Activated T-helper 2 cell treated with anti-CD3 and anti-CD28 coated beads, Interferon-gamma antibody, Interleukin-2, Interleukin-4, amounts not matched to agents 10 μg/mL and 5 μg/mL and 100 μg/mL, durations not matched to agents 14 hours and 24 hours and 36 hours (primary cell): ENCODE measurements around the gene SUGCT. TPM values are rescaled to one million over a fixed set of nuclear protein-coding genes. Genes with fewer than 3 reads are reported as not detected.

Source experiments
- DNase-seq: peaks from one replicate; pipeline ENCODE4 v3.0.0; 2021; ENCODE audit warnings: low spot score
- H3K27ac Mint-ChIP-seq: one replicate; pipeline ENCODE4 v1.8.0; 2021; ENCODE audit warnings: mixed read lengths
- H3K27me3 Mint-ChIP-seq: one replicate; pipeline ENCODE4 v1.8.0; 2021; ENCODE audit warnings: low read depth, mixed read lengths
- H3K36me3 Mint-ChIP-seq: one replicate; pipeline ENCODE4 v1.8.0; 2021; ENCODE audit warnings: low read depth, mixed read lengths
- H3K4me1 Mint-ChIP-seq: one replicate; pipeline ENCODE4 v1.8.0; 2021; ENCODE audit warnings: low read depth, mixed read lengths
- H3K4me3 Mint-ChIP-seq: one replicate; pipeline ENCODE4 v1.8.0; 2021; ENCODE audit warnings: low read depth, mild to moderate bottlenecking, moderate library complexity, mixed read lengths
- H3K9me3 Mint-ChIP-seq: one replicate; pipeline ENCODE4 v1.8.0; 2021; ENCODE audit warnings: mixed read lengths
- intact Hi-C: fragments of 100-400 bp; cut with micrococcal nuclease; formaldehyde crosslinking; loops from one replicate; pipeline ENCODE4 v1.15.1; 2023
- total RNA-seq: library from RNA; stranded (reverse); gene quantifications from 2 replicates; pipeline ENCODE4 v1.2.3, GENCODE V29; 2022

Gene SUGCT
- total RNA-seq, 1 donor from 2014 or later, result 0.43 TPM

DNA sequence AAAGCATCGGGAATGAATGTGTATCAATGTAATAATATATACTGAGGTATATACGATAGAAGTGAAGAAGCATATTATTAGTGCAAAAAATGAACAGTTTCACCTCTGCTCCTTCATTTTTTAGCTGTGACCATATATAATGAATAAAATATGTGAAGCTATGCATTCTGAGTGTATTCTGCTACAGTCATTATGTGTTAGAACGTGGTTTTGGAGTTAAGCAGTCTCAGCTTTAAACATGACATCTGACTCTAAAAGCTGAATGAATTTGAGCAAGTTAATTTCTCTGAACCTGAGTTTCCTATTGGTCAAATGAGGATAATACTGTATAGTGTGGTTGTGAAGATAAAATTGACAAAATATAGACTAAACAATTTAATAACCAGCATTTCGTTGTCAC, 358.1 kb downstream of the SUGCT start:
- DNase-seq, result no peak
- intact Hi-C loops, result no loop called here
- Mint-ChIP-seq H3K27ac (no peak overlapping the region), H3K4me1 (no peaks in the 10 kb centered on the region), H3K36me3 (no peaks in the 10 kb centered on the region), H3K9me3 (no peaks in the 10 kb centered on the region), H3K27me3 (no peaks in the 10 kb centered on the region), H3K4me3 (no peak overlapping the region)

DNA sequence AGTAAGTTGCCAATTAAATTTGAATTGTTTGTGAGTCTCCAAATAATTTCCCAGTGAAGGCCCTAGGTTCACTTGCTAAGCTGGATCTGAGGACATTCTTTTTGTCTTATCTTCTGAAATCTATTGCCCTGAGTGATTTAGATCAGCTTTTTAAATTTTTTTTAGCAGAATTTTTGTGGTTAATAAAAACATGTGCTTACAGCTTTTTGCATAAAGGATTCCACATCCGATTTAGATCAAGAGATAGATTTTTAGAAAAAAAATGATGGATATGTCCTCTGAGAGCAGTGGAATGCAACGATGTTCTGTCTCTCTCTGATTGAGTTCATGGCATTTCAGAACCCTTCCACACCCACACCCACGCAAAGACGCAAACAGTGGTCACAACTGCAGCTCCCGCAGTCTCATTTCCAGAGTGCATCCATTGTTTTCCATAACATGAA, 358.8 kb downstream of the SUGCT start:
- no peak overlapping the region for H3K27ac Mint-ChIP-seq
- H3K9me3 Mint-ChIP-seq, result no peaks in the 10 kb centered on the region
- DNase-seq, result no peak
- no peaks in the 10 kb centered on the region for H3K36me3 Mint-ChIP-seq
- no peak overlapping the region for H3K4me3 Mint-ChIP-seq
- no peaks in the 10 kb centered on the region for H3K4me1 Mint-ChIP-seq
- intact Hi-C loops, result no loop called here
- no peaks in the 10 kb centered on the region for H3K27me3 Mint-ChIP-seq

DNA sequence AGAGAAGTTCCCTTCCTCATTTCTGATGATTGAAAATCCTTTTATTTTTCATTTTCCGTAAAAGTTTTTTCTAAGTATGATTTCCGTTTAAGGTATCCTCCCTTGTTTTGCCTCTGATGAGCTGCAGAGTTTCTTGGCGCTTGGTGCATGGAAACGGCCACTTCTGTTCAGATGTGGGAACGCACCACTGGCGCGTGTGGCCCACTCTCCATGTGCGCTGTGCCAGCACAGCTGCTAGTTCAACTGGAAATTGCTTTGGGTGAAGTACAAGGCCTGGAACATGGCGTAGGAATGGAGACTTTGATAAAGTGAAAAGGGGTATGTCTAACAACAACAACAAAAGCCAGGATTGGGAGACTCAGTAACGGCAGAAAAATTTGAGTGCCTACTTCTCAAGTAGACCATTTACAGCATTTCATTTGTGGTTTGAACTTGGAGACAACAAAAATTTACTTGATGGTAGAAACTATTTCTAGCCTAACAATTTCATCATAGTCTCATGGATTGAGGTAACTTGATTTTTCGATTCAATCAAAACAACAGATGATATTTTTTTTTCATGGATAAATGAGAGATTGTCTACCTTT, 364.2 kb downstream of the SUGCT start:
- Mint-ChIP-seq H3K4me1 (no peaks in the 10 kb centered on the region), H3K36me3 (no peaks in the 10 kb centered on the region), H3K27me3 (no peaks in the 10 kb centered on the region), H3K27ac (no peak overlapping the region), H3K9me3 (no peaks in the 10 kb centered on the region), H3K4me3 (no peak overlapping the region)
- intact Hi-C loops, result no loop called here
- DNase-seq, result no peak

DNA sequence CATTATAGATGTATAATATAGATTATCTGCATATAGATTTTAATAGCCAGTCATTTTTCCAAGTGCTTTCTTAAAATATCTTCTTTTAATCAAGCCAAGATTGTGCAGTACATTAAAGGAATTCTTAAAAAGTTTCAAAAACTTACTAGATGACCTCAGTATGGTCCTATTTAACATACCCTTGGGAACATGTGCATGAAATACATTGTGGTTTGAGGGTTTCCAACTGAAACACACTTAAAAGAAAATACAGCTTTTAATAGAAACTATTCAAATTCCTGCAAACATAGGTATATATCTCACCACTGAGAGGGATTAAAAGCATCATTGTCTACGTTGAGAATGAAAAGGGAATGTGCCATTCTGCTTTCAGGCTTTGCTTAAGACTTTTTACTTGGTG, 364.9 kb downstream of the SUGCT start:
- no peaks in the 10 kb centered on the region for H3K27me3 Mint-ChIP-seq
- H3K36me3 Mint-ChIP-seq, result no peaks in the 10 kb centered on the region
- H3K27ac Mint-ChIP-seq, result no peak overlapping the region
- H3K4me1 Mint-ChIP-seq, result no peaks in the 10 kb centered on the region
- H3K4me3 Mint-ChIP-seq, result no peak overlapping the region
- intact Hi-C loops, result no loop called here
- no peak for DNase-seq
- H3K9me3 Mint-ChIP-seq, result no peaks in the 10 kb centered on the region

DNA sequence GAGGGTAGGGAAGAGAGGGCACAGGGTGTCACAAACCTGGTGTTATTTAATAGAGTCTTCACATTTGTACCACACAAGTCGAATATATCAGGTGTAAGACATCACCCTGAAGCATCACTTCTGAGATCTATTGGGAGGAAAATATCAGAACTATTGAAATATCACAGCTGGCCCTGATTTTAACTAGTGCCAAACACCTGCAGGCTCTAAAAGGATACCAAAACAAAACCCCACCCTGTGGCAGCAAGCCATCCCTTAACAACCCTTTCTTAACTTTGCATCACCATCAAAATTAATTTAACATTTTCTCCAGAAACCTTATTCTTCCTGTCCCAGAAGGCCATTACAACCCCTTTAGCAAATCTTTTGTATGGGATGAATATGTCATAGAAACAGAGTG, 365.4 kb downstream of the SUGCT start:
- Mint-ChIP-seq H3K27me3 (no peaks in the 10 kb centered on the region), H3K4me3 (no peak overlapping the region), H3K36me3 (no peaks in the 10 kb centered on the region), H3K27ac (no peak overlapping the region), H3K9me3 (no peaks in the 10 kb centered on the region), H3K4me1 (no peaks in the 10 kb centered on the region)
- intact Hi-C loops, result no loop called here
- no peak for DNase-seq

GRCh38 chr7:40502359-40502758, 367.6 kb downstream of the SUGCT start:
- Mint-ChIP-seq H3K4me3 (no peak overlapping the region), H3K9me3 (no peaks in the 10 kb centered on the region), H3K36me3 (no peaks in the 10 kb centered on the region), H3K27ac (no peak overlapping the region), H3K27me3 (no peaks in the 10 kb centered on the region), H3K4me1 (no peaks in the 10 kb centered on the region)
- intact Hi-C loops, result no loop called here
- DNase-seq, result no peak

GRCh38 chr7:40506158-40506557, 371.4 kb downstream of the SUGCT start:
- no peaks in the 10 kb centered on the region for H3K4me1 Mint-ChIP-seq
- intact Hi-C loops, result no loop called here
- no peak for DNase-seq
- no peaks in the 10 kb centered on the region for H3K36me3 Mint-ChIP-seq
- H3K9me3 Mint-ChIP-seq, result no peaks in the 10 kb centered on the region
- H3K27ac Mint-ChIP-seq, result no peak overlapping the region
- no peak overlapping the region for H3K4me3 Mint-ChIP-seq
- H3K27me3 Mint-ChIP-seq, result no peaks in the 10 kb centered on the region

DNA sequence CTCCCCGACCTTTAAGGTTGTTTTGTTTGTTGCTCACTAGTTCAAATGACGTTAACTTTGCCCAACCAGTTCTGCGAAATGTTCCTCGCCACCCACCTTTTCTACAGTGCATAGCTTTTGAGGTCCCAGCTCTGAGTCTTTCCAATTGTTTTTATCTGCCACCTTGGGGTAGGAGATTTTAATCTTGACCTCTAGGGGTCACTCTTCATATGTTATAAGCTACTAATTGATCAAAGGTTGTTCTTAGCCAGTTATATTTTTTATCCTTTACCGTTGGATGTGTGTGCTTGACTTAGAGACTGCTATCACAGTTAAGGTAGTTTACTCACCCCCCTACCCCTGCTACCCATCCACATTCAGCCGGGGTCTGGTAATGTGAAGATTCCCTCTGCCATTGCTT, 372.4 kb downstream of the SUGCT start:
- H3K9me3 Mint-ChIP-seq, result no peaks in the 10 kb centered on the region
- no peak overlapping the region for H3K4me3 Mint-ChIP-seq
- no peak overlapping the region for H3K27ac Mint-ChIP-seq
- no peaks in the 10 kb centered on the region for H3K27me3 Mint-ChIP-seq
- H3K4me1 Mint-ChIP-seq, result no peaks in the 10 kb centered on the region
- H3K36me3 Mint-ChIP-seq, result no peaks in the 10 kb centered on the region
- DNase-seq, result no peak
- intact Hi-C loops, result no loop called here

DNA sequence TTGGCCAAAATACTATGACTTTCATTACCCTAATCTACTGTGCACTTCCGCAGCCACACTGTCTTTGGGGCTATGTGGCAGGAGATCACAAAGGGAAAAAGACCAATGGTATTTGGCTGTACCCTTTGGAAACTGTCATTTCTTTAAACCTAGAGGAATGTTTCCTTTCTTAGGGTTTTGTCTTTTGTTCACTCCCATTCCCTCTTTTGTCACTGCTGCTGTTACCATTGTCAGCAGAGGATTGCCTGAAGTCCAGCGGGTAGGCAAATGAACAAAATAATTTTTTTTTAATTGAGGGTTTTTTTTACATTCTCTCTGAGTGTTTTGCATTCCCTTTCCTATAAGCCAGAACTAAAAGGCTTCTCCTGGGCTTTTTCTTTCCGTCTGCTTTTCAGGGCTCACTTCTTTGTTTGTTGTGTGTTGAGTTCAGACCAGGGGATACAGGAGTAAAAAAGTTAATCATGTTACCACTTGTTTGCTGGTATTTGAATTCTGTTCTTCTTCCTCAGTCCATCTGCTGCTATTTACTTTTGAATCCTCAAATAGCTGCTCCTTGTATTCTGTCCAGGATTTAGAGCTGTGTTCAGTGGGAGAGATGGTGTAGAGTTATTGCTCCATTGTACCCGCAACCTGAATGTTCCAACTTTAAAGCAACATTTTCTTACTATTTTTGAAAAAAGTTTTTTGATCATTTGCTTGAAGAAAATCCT, 374.6 kb downstream of the SUGCT start:
- intact Hi-C loops, result no loop called here
- Mint-ChIP-seq H3K36me3 (no peaks in the 10 kb centered on the region), H3K4me1 (no peaks in the 10 kb centered on the region), H3K27me3 (no peaks in the 10 kb centered on the region), H3K9me3 (no peaks in the 10 kb centered on the region), H3K27ac (no peak overlapping the region), H3K4me3 (no peak overlapping the region)
- DNase-seq, result no peak

- no peak for DNase-seq
- intact Hi-C loops, result no loop called here
- no peak overlapping the region for H3K4me3 Mint-ChIP-seq
- no peaks in the 10 kb centered on the region for H3K4me1 Mint-ChIP-seq
- no peaks in the 10 kb centered on the region for H3K27me3 Mint-ChIP-seq
- no peak overlapping the region for H3K27ac Mint-ChIP-seq
- H3K9me3 Mint-ChIP-seq, result no peaks in the 10 kb centered on the region
- H3K36me3 Mint-ChIP-seq, result no peaks in the 10 kb centered on the region
Observed at GRCh38 chr7:40516376-40516775, 381.6 kb downstream of the SUGCT start.

DNA sequence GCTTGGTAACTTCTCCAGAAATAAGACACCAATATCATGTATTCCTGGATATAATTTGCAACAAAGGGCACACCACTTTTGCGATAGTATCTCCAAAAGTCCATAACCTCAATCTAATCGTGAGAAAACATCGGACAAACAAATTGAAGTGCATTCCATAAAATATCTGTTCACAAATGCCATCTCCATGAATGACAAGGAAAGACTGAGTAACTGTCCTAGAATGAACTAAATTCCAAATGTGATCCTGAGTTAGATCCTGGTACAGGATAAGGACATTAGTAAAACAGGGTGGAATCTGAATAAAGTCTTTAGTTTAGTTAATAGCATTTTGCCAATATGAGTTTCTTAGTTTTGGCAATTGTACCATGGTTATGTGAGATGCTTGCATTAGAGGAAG, 384.2 kb downstream of the SUGCT start:
- no peaks in the 10 kb centered on the region for H3K9me3 Mint-ChIP-seq

DNA sequence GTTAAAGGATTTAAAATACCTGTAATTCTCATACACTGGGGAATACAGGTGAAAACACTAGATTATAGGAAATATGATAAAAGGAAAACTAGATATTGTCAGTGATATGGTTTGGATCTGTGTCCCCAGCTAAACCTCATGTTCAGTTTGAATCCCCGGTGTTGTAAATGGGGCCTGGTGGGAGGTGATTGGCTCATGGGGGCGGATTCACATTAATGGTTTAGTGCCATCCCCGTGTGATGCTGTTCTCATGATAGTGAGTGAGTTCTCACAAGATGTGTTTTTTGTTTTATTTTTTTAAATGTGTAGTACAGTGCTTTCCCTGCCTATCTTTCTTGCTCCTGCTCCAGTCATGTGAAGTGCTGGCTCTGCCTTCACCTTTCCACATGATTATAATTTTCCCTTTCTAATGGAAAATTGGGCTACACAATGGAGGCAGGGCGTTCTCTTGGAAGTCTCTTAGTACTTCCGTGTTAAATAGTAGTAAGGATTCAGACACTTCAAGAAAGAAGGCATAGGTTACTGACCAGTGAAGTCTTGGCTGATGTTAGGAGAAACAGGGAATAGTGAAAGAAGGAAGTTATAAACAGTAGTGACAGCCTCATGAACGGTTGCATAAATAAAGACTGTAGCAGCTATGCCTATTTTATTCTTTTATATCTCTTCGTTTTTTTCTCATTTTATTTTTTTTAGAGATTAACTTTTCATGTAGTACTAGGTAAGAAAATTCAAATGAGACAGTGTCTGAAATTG, 386.4 kb downstream of the SUGCT start:
- intact Hi-C loops, result no loop called here
- Mint-ChIP-seq H3K27ac (no peak overlapping the region), H3K9me3 (no peaks in the 10 kb centered on the region), H3K4me3 (no peak overlapping the region), H3K27me3 (peaks cover 1% of the 10 kb centered on the region), H3K36me3 (no peaks in the 10 kb centered on the region), H3K4me1 (no peaks in the 10 kb centered on the region)
- DNase-seq, result no peak

More for the DNA sequence above, 384.2 kb downstream of the SUGCT start:
- Mint-ChIP-seq H3K27me3 (peaks cover 1% of the 10 kb centered on the region), H3K27ac (no peak overlapping the region), H3K36me3 (no peaks in the 10 kb centered on the region), H3K4me3 (no peak overlapping the region), H3K4me1 (no peaks in the 10 kb centered on the region)
- intact Hi-C loops, result no loop called here
- DNase-seq, result no peak

DNA sequence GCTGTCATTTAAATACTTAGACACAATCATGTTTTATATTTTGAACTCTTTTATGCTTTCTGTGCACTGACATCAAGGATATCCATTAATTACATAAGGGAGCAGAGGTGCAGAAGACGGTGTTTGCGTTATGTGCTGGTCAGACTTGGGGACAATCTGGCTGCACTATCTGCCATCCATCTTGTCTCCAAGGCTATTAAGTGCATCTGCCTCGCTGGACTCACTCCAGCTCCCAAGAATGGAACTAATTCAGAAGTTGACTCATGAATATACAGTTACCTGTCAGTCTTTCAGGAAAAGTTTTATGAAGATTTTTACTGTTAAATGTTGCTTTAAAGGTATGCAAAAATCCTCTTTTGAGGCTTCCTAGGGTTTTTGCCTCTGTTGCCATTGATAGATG, 391.0 kb downstream of the SUGCT start:
- H3K27ac Mint-ChIP-seq, result no peak overlapping the region
- no peak overlapping the region for H3K4me3 Mint-ChIP-seq
- no peak for DNase-seq
- H3K4me1 Mint-ChIP-seq, result no peaks in the 10 kb centered on the region
- intact Hi-C loops, result no loop called here
- no peaks in the 10 kb centered on the region for H3K9me3 Mint-ChIP-seq
- H3K27me3 Mint-ChIP-seq, result peaks cover 1% of the 10 kb centered on the region
- no peaks in the 10 kb centered on the region for H3K36me3 Mint-ChIP-seq
